Panc1 (cell line): ENCODE measurements around the gene TIGD6. TPM values are rescaled to one million over a fixed set of nuclear protein-coding genes. Genes with fewer than 3 reads are reported as not detected.

ENCODE experiments used
- ATAC-seq: fragments of 200-7000 bp; cut with Tn5 transposase; 2 replicates; pipeline ENCODE4 v1.9.1; 2020; ENCODE audit warnings: mild to moderate bottlenecking, moderate library complexity
- BruUV-seq: library from RNA; stranded (reverse); fragments of 400-500 nt; replicated peaks from 2 replicates; lab custom pipeline; 2021; lab: Mats Ljungman, UMichigan
- CTCF ChIA-PET: fragments of 300-600 bp; sonication (Branson Sonifier 250); formaldehyde crosslinking; loops from one replicate; lab custom pipeline; 2022; ENCODE audit warnings: antibody characterized with exemption; lab: Charles Lee
- POLR2A ChIA-PET: fragments of 300-600 bp; sonication (Branson Sonifier 250); formaldehyde crosslinking; loops from one replicate; lab custom pipeline; 2022; ENCODE audit warnings: antibody characterized with exemption; lab: Charles Lee
- DNase-seq: peaks from one replicate; pipeline ENCODE4 v3.0.0-alpha.2; 2010; ENCODE audit warnings: low read depth, low spot score
- H3K27ac ChIP-seq: 2 replicates; pipeline ENCODE4 v1.5.1; 2011; ENCODE audit warnings: mild to moderate bottlenecking, low read length, inconsistent platforms
- H3K27me3 ChIP-seq: fragments of 200-500 bp; sonication (Bioruptor generic); 2 replicates; pipeline ENCODE4 v1.6.0; 2014; ENCODE audit warnings: low read length, inconsistent platforms; ENCODE audit not compliant: control insufficient read depth, insufficient read depth
- H3K36me3 ChIP-seq: fragments of 200-500 bp; sonication (Bioruptor generic); 2 replicates; pipeline ENCODE4 v1.5.1; 2014; ENCODE audit warnings: inconsistent platforms, mild to moderate bottlenecking, low read length, moderate library complexity; ENCODE audit not compliant: control insufficient read depth, insufficient read depth
- H3K4me1 ChIP-seq: 2 replicates; pipeline ENCODE4 v1.5.1; 2011; ENCODE audit warnings: inconsistent platforms, mild to moderate bottlenecking, low read length, moderate library complexity; ENCODE audit not compliant: control insufficient read depth, insufficient read depth
- H3K4me3 ChIP-seq, 2 experiments: 2 replicates each; pipeline ENCODE4 v1.5.1; 2011 to 2012; ENCODE audit warnings: low read depth in 2 of 2, low read length in 2 of 2, mild to moderate bottlenecking in 2 of 2, inconsistent platforms in 1 of 2, moderate library complexity in 1 of 2
- H3K9me3 ChIP-seq: fragments of 200-500 bp; sonication (Bioruptor generic); 2 replicates; pipeline ENCODE4 v1.5.1; 2014; ENCODE audit warnings: low read depth, mild to moderate bottlenecking, inconsistent platforms, low read length, moderate library complexity; ENCODE audit not compliant: control insufficient read depth, insufficient read depth
- CTCF ChIP-seq: fragments of 450-650 bp; IDR thresholded peaks from 2 replicates; pipeline ENCODE4 v1.5.1; 2017; ENCODE audit warnings: mild to moderate bottlenecking
- POLR2AphosphoS5 ChIP-seq: IDR thresholded peaks from 2 replicates; pipeline ENCODE4 v1.6.1; 2012; ENCODE audit warnings: mild to moderate bottlenecking, low read depth, low read length, moderate library complexity
- REST ChIP-seq, 2 experiments: IDR thresholded peaks; 2 replicates each; pipeline ENCODE4 v1.6.1; 2011 to 2012; ENCODE audit warnings: low read depth in 2 of 2, control low read depth in 1 of 2, low read length in 1 of 2, mild to moderate bottlenecking in 1 of 2, moderate library complexity in 1 of 2; ENCODE audit not compliant: insufficient read depth in 1 of 2
- SIN3A ChIP-seq: IDR thresholded peaks from 2 replicates; pipeline ENCODE4 v1.6.1; 2012; ENCODE audit warnings: low read depth, mild to moderate bottlenecking, low read length, moderate library complexity, borderline replicate concordance; ENCODE audit not compliant: insufficient read depth
- TCF7L2 ChIP-seq: IDR thresholded peaks from 2 replicates; pipeline ENCODE4 v1.6.1; 2011; ENCODE audit warnings: mild to moderate bottlenecking, low read depth, low read length, inconsistent platforms
- in situ Hi-C: cut with HindIII; loops from 2 replicates; pipeline ENCODE4 v1.10.0; 2016; ENCODE audit warnings: low sequenced_read_pairs, low pct_unique_long_range_greater_than_20kb
- intact Hi-C: fragments of 100-400 bp; cut with micrococcal nuclease; formaldehyde crosslinking; loops from one replicate; pipeline ENCODE4 v1.10.0; 2022; ENCODE audit not compliant: unreplicated experiment
- total RNA-seq: library from RNA; stranded (reverse); gene quantifications from one replicate; pipeline ENCODE4 v1.2.1, GENCODE V29; 2021; ENCODE audit not compliant: unreplicated experiment

Gene TIGD6
- total RNA-seq, 1 experiment from 2014 or later = 7.1 TPM

DNA sequence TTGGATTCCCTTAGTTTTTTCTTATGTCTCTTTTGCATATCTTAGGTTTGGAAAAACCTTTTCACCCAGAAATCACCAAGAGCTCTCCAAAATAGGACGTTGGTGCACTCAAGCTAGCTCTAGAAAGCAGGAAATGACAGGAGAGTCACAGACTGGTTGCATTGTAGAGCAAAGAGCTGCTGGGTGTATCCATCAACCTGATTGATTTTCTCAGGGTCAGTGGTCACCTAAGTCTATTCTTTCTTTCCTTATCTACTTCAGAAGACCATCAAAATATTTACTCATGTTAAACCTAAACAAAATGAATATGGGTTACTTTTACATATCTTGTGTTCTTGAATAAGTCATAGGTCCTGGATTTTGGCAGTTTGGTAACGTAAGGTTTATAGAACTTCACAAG, 25.0 kb downstream of the TIGD6 start:
- Histone ChIP-seq H3K4me1 (no peaks in the 10 kb centered on the region), H3K27me3 (no peaks in the 10 kb centered on the region), H3K27ac (no peak overlapping the region), H3K36me3 (peaks cover 17% of the 10 kb centered on the region), H3K4me3 (no peak overlapping the region), H3K9me3 (no peaks in the 10 kb centered on the region)
- CTCF ChIA-PET = no interaction called here
- BruUV-seq = no TSS peak
- in situ Hi-C loops = no loop called here
- ATAC-seq (no peak), DNase-seq (no peak)
- TF ChIP-seq CTCF (no peak), POLR2AphosphoS5 (no peak), REST (IDR thresholded peaks at IDR 0.05; ENCODE audit: insufficient read depth in 1 of 2, low read depth in 2 of 2, low read length in 1 of 2) (no peak), SIN3A (no peak), TCF7L2 (no peak)
- POLR2A ChIA-PET = no interaction called here
- intact Hi-C loops = no loop called here

DNA sequence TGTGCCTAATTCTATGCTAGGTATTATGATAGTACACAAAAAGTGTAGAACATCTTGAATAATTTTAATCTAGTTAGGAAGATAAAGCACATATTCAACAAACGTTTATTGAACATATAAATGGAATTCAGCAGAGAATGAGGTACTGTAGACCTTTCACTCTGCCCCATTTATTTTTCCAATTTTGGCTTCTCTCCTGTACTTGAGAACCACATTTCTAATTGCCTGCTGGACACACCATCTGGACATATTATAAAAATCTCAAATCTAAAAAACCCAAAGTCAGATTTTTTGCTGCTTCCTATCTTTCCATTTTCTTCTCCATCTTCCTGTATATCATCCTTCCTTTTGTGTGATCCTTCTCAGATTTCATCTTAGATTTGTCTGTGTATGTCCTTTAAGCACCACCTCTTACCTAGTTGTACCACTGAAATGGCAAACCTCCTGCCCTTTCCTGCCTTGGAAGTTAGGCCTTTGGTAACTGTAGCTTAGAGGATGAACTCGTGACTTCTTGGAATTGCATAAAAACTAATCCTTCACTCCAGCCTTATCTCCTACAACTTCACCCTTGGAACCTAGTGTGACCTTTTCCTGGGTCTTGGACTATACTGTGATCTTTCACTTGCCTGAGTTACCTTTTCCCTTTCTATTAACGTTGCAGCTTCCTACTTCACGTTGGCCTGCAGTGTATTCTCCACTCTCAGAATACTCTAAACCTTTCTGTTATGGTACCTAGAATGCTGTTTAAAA, 31.1 kb downstream of the TIGD6 start:
- no peaks in the 10 kb centered on the region for H3K9me3 ChIP-seq
- no peaks in the 10 kb centered on the region for H3K36me3 ChIP-seq
- BruUV-seq = no TSS peak
- DNase-seq (no peak), ATAC-seq (no peak)
- intact Hi-C loops (no loop called here), in situ Hi-C loops (no loop called here)
- no peaks in the 10 kb centered on the region for H3K27me3 ChIP-seq
- CTCF ChIA-PET = no interaction called here
- H3K27ac ChIP-seq = no peak overlapping the region
- POLR2A ChIA-PET = no interaction called here
- TF ChIP-seq CTCF (no peak), SIN3A (no peak), TCF7L2 (no peak), POLR2AphosphoS5 (no peak), REST (IDR thresholded peaks at IDR 0.05; ENCODE audit: insufficient read depth in 1 of 2, low read depth in 2 of 2, low read length in 1 of 2) (no peak)
- H3K4me3 ChIP-seq = no peak overlapping the region
- 0 out of 2 replicates have a peak, but pooled peaks cover 3% of the 10 kb centered on the region for H3K4me1 ChIP-seq
